ENCODE data around the gene GPR151. TPM values are rescaled to one million over a fixed set of nuclear protein-coding genes. Genes with fewer than 3 reads are reported as not detected.

The GPR151 gene
- total RNA-seq, 6 donors from 2014 or later, result not detected

GRCh38 chr5:146484714-146485391 lies 31.1 kb downstream of the GPR151 start:
- Histone ChIP-seq H3K4me3 (no peak overlapping the region), H3K9me3 (no peaks in the 10 kb centered on the region), H3K27ac (no peak overlapping the region), H3K36me3 (peaks cover 5 to 75% (median 25%) of the 10 kb centered on the region in 4 donors), H3K27me3 (no peaks in the 10 kb centered on the region), H3K4me1 (no peaks in the 10 kb centered on the region)
- TF ChIP-seq POLR2AphosphoS5 (IDR thresholded peaks at IDR 0.05), result no peak
- ATAC-seq (ENCODE audit: low FRiP score in 2 of 2) (no peak), DNase-seq (no peak)

- 96 to 97% methylated on average over 2 of the region's 2 CpGs for WGBS, 2 donors
- Histone ChIP-seq H3K27ac (no peak overlapping the region), H3K9me3 (no peaks in the 10 kb centered on the region), H3K4me3 (no peak overlapping the region), H3K27me3 (no peaks in the 10 kb centered on the region), H3K4me1 (no peaks in the 10 kb centered on the region), H3K36me3 (peaks cover 8 to 89% (median 27%) of the 10 kb centered on the region in 4 donors)
- no peak for ATAC-seq (ENCODE audit: low FRiP score in 2 of 2)
- DNase-seq, result no peak
- TF ChIP-seq POLR2AphosphoS5 (IDR thresholded peaks at IDR 0.05) (no peak), EP300 (IDR thresholded peaks at IDR 0.05) (no peak), CTCF (IDR thresholded peaks at IDR 0.05) (no peak), POLR2A (IDR thresholded peaks at IDR 0.05) (no peak)
These were observed 33.2 kb downstream of the GPR151 start for GRCh38 chr5:146482775-146483174.

GRCh38 chr5:146475906-146476305 lies 40.1 kb downstream of the GPR151 start:
- Histone ChIP-seq H3K36me3 (peaks cover 16 to 72% (median 41%) of the 10 kb centered on the region in 4 donors), H3K9me3 (no peaks in the 10 kb centered on the region), H3K27ac (no peak overlapping the region), H3K27me3 (no peaks in the 10 kb centered on the region), H3K4me3 (no peak overlapping the region), H3K4me1 (no peaks in the 10 kb centered on the region)
- DNase-seq, result no peak
- no peak for TF ChIP-seq EP300 (IDR thresholded peaks at IDR 0.05)
- TF ChIP-seq POLR2AphosphoS5 (IDR thresholded peaks at IDR 0.05), result no peak
- no peak for TF ChIP-seq CTCF (IDR thresholded peaks at IDR 0.05)
- TF ChIP-seq POLR2A (IDR thresholded peaks at IDR 0.05), result no peak
- WGBS, 2 donors, result 98 to 100% methylated on average over 1 of the region's 1 CpG
- no peak for ATAC-seq (ENCODE audit: low FRiP score in 2 of 2)

- no peaks in the 10 kb centered on the region for H3K27me3 ChIP-seq
- DNase-seq, result no peak
- TF ChIP-seq EP300 (IDR thresholded peaks at IDR 0.05) (no peak), POLR2A (IDR thresholded peaks at IDR 0.05) (no peak), CTCF (IDR thresholded peaks at IDR 0.05) (no peak), POLR2AphosphoS5 (IDR thresholded peaks at IDR 0.05) (no peak)
- no peaks in the 10 kb centered on the region for H3K4me1 ChIP-seq
- ATAC-seq (ENCODE audit: low FRiP score in 2 of 2), result no peak
- WGBS, 2 donors, result 83% methylated on average over 4 of the region's 4 CpGs
- no peaks in the 10 kb centered on the region for H3K9me3 ChIP-seq
- H3K4me3 ChIP-seq, result no peak overlapping the region
- H3K27ac ChIP-seq, result no peak overlapping the region
- peaks cover 21 to 76% (median 41%) of the 10 kb centered on the region in 4 donors for H3K36me3 ChIP-seq
These were observed 40.7 kb downstream of the GPR151 start for GRCh38 chr5:146475190-146475780.

GRCh38 chr5:146474065-146474464 lies 41.9 kb downstream of the GPR151 start:
- Histone ChIP-seq H3K4me3 (no peak overlapping the region), H3K4me1 (no peaks in the 10 kb centered on the region), H3K9me3 (no peaks in the 10 kb centered on the region), H3K27ac (no peak overlapping the region), H3K36me3 (peaks cover 21 to 76% (median 44%) of the 10 kb centered on the region in 4 donors), H3K27me3 (no peaks in the 10 kb centered on the region)
- TF ChIP-seq POLR2A (IDR thresholded peaks at IDR 0.05) (no peak), CTCF (IDR thresholded peaks at IDR 0.05) (no peak), POLR2AphosphoS5 (IDR thresholded peaks at IDR 0.05) (no peak), EP300 (IDR thresholded peaks at IDR 0.05) (no peak)
- no peak for ATAC-seq (ENCODE audit: low FRiP score in 2 of 2)
- DNase-seq, result no peak
- WGBS, 2 donors, result 88 to 100% methylated on average over 1 of the region's 1 CpG

Data from upper lobe of left lung (tissue), 6 donors.